Amniotic stem cell (primary cell): ENCODE data around the gene ZFR2.
"Not testable (repeated sequence)": the region's sequence is repeated elsewhere in the genome, so short reads cannot be mapped to it uniquely, and the experiment has no call there.

Source experiments
- DNase-seq: peaks from one replicate; lab custom pipeline; 2025; lab: John Stamatoyannopoulos, UW

Gene ZFR2

GRCh38 chr19:3770136-3770999 lies 98.5 kb downstream of the ZFR2 start:
- DNase-seq: no peak

DNA sequence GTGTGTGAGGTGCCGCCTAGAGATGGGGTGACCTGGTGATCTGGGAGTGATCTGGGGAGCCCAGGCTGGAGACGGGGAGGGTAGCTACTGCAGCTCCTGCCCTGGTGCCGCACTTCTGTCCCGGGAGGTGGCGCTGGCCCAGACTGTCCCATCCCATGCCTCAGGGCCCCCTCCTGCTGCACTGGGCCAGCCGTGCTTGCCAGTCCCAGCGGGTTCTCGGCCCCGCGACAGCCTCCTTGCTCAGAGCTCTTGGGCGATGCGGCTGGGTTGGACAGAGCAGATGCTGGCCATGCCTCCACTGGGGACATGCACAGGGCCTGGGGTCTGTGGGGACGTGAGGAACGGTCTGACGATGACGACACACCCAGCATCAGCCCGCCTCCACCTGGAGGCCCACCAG lies 99.3 kb downstream of the ZFR2 start:
- no peak for DNase-seq

GRCh38 chr19:3768748-3769099 lies 100.1 kb downstream of the ZFR2 start:
- DNase-seq: no peak

DNA sequence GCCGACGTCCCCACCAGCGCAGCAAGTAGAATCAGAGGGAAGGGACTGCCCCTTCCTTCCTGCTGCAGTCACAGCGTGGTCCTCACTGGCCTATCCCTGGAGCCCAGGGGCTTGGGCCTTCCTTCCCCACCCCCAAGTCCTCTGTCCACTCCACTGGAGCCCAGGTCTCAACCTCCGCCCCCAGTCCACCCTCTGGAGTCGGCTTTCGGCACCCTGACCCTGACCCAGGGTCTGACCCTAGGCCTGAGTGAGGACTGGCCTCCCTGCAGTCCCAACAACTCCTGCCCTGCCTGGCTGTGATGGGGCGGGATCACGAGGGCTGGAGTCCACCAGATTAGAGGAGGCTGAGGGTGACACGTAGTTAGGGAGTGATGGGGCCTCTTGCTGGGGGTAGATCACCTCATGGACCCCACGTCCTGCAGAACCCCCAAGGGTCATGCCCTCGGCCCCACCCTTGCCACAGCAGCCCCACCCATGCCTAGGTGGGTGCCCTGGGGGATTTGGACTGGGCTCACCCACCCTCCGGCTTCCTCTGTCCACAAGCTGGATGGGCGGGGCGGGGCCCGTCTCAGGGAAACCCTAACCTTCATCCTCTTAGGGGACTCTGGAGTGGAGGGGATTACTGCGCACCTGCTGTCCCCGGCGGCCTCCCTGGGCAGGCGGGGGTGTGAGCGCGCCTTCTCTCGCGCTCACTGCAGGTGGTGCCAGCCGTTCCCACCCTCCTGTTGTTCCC lies 100.7 kb downstream of the ZFR2 start:
- DNase-seq: no peak

DNA sequence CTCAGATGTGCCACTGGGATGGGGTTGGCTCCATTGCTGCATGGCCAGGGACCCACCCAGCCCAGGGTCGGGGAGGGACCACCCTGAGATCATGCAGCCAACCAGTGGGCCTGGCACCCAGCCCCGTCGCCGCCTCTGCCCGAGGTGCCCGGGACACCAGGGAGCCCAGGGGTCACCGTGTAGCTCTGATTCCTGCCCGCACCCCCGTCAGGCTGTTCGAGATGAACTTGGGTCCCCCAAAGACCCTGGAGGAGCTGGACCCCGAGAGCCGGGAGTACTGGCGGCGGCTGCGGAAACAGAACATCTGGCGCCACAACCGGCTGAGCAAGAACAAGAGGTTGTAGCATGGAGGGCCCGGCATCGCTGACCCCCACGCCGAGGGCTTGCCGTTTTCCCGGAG lies 101.8 kb downstream of the ZFR2 start:
- no peak for DNase-seq

- no peak for DNase-seq
Measured at GRCh38 chr19:3766520-3766919, 102.3 kb downstream of the ZFR2 start.

- DNase-seq: not testable (repeated sequence)
Measured at GRCh38 chr19:3765757-3766156, 103.1 kb downstream of the ZFR2 start.

- no peak for DNase-seq
Measured at GRCh38 chr19:3765121-3765520, 103.7 kb downstream of the ZFR2 start.

DNA sequence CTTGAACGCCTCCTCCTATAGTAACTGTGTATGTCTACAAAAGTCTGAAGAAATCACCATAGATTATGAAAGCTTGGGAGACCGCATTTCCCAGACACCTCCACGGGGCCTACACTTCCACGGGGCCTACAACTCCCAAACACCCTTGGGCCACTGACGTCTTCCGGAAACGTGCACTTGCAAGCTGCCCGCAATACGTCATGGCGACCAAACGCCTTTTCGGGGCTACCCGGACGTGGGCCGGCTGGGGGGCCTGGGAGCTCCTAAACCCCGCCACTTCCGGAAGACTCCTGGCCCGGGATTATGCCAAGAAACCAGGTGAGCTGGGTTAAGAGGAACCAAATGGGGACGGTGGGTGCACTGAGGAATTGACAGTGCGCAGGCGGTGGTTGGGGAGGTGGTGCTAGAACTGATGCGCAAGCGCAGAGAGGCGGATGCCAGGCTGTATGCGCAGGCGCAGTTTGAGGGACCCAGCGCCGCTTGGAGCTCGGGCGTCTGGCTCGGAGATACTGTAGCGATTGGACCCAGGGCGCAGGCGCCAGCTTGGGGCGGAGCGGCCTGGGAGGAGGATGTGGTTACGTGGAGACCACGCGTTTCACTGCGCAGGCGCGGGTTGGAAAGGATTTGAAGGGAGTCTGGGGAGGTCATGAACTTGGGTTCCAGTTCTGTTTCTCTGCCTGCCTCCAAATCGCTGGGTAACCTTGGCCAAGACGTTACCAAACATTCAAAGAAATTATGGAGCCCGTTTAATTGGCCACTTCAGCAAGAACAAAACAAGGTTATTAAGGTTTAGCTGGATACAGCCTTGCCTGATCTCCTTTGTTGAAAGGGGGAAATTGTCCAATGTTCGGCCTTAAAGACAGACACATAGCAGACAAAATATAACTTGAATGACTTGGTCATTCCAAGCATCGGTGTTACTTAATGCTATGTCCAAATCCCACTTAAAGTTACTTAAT lies 106.1 kb downstream of the ZFR2 start, which contains the start of gene MRPL54:
MRPL54 (plus strand) TSS at position 182 of the 959 bp plus-strand sequence; CDS start at position 201, 19 bp downstream.
- DNase-seq: peak; percentile 96

- no peak for DNase-seq
Measured at GRCh38 chr19:3762130-3762473, 106.7 kb downstream of the ZFR2 start.

- DNase-seq: peak; percentile 83
Measured at GRCh38 chr19:3761382-3762129, 107.3 kb downstream of the ZFR2 start, which contains the start of gene APBA3. APBA3 (minus strand) TSS chr19:3761692; CDS start chr19:3760264, 1,428 bp downstream.

GRCh38 chr19:3760871-3761361 lies 107.9 kb downstream of the ZFR2 start:
- no peak for DNase-seq

GRCh38 chr19:3759482-3760254 lies 109.2 kb downstream of the ZFR2 start:
- DNase-seq: no peak

GRCh38 chr19:3758297-3758696 lies 110.5 kb downstream of the ZFR2 start:
- DNase-seq: not testable (repeated sequence)

GRCh38 chr19:3757705-3758104 lies 111.1 kb downstream of the ZFR2 start:
- not testable (repeated sequence) for DNase-seq
